Fibroblast of mammary gland (primary cell): ENCODE results near the gene CKM.

ENCODE experiments used
- DNase-seq: peaks from one replicate; pipeline ENCODE4 v3.0.0-alpha.2; 2010; ENCODE audit warnings: low read depth
- H3K4me3 ChIP-seq: 2 replicates; pipeline ENCODE4 v1.5.1; 2011; ENCODE audit warnings: low read depth, mild to moderate bottlenecking, low read length, moderate library complexity; ENCODE audit not compliant: control insufficient read depth
- CTCF ChIP-seq: conservative IDR thresholded peaks from 2 replicates; pipeline ENCODE4 v1.5.1; 2011; ENCODE audit warnings: low read depth, low read length, inconsistent platforms; ENCODE audit not compliant: control insufficient read depth, insufficient read depth

The CKM gene

GRCh38 chr19:45350477-45351058 lies 27.9 kb upstream of the CKM start:
- TF ChIP-seq CTCF = no peak
- no peak overlapping the region for H3K4me3 ChIP-seq
- DNase-seq = no peak

GRCh38 chr19:45349430-45349941 lies 26.8 kb upstream of the CKM start:
- TF ChIP-seq CTCF = no peak
- DNase-seq = no peak

GRCh38 chr19:45349126-45349415 lies 26.4 kb upstream of the CKM start:
- TF ChIP-seq CTCF = no peak
- no peak for DNase-seq
- no peak overlapping the region for H3K4me3 ChIP-seq

More at GRCh38 chr19:45349430-45349941, 26.8 kb upstream of the CKM start:
- no peak overlapping the region for H3K4me3 ChIP-seq

- DNase-seq = no peak
- no peak for TF ChIP-seq CTCF
These were observed 25.9 kb upstream of the CKM start for GRCh38 chr19:45348367-45349125.

GRCh38 chr19:45347570-45348366 lies 25.1 kb upstream of the CKM start:
- DNase-seq = no peak
- no peak for TF ChIP-seq CTCF
- H3K4me3 ChIP-seq = no peak overlapping the region

More at GRCh38 chr19:45348367-45349125, 25.9 kb upstream of the CKM start:
- H3K4me3 ChIP-seq = no peak overlapping the region

GRCh38 chr19:45346449-45346848 lies 23.8 kb upstream of the CKM start:
- H3K4me3 ChIP-seq = no peak overlapping the region
- DNase-seq = no peak
- no peak for TF ChIP-seq CTCF
